Caco-2 (cell line): ENCODE data around the gene COL19A1. TPM values are rescaled to one million over a fixed set of nuclear protein-coding genes. Genes with fewer than 3 reads are reported as not detected.

Experiments
- BruUV-seq: library from RNA; stranded (reverse); fragments of 400-500 nt; replicated peaks from 2 replicates; lab custom pipeline; 2021; lab: Mats Ljungman, UMichigan
- CTCF ChIA-PET: fragments of 300-600 bp; sonication (Branson Sonifier 250); formaldehyde crosslinking; loops from one replicate; lab custom pipeline; 2022; ENCODE audit warnings: antibody characterized with exemption; lab: Charles Lee
- POLR2A ChIA-PET: fragments of 300-600 bp; sonication (Branson Sonifier 250); formaldehyde crosslinking; loops from one replicate; lab custom pipeline; 2022; ENCODE audit warnings: antibody characterized with exemption; lab: Charles Lee
- DNase-seq, 2 experiments: peaks; one replicate each; pipeline versions ENCODE4 v3.0.0 to v3.0.0-alpha.2; 2020 to 2022
- H3K27me3 ChIP-seq: replicated peaks from 2 replicates; pipeline ENCODE4 v1.6.0; 2011; ENCODE audit warnings: low read length; ENCODE audit not compliant: control insufficient read depth, insufficient read depth
- H3K36me3 ChIP-seq: 2 replicates; pipeline ENCODE4 v1.5.1; 2011; ENCODE audit warnings: low read length; ENCODE audit not compliant: control insufficient read depth, insufficient read depth
- H3K4me1 ChIP-seq: fragments of 250-450 bp; sonication (Bioruptor Pico); 2 replicates; pipeline ENCODE4 v1.5.1; 2020; ENCODE audit warnings: mild to moderate bottlenecking
- H3K4me3 ChIP-seq: 2 replicates; pipeline ENCODE4 v1.5.1; 2011; ENCODE audit warnings: low read depth, mild to moderate bottlenecking, control low read depth, low read length
- H3K9me3 ChIP-seq: fragments of 250-450 bp; sonication (Bioruptor Pico); 2 replicates; pipeline ENCODE4 v1.5.1; 2020; ENCODE audit warnings: mild to moderate bottlenecking, moderate library complexity
- H3K27ac Mint-ChIP-seq: one replicate; pipeline ENCODE4 v1.8.0; 2022; ENCODE audit warnings: mixed read lengths; ENCODE audit not compliant: unreplicated experiment
- H3K27me3 Mint-ChIP-seq: one replicate; pipeline ENCODE4 v1.8.0; 2022; ENCODE audit warnings: mixed read lengths; ENCODE audit not compliant: insufficient read depth, unreplicated experiment
- H3K36me3 Mint-ChIP-seq: one replicate; pipeline ENCODE4 v1.8.0; 2022; ENCODE audit warnings: mild to moderate bottlenecking, mixed read lengths; ENCODE audit not compliant: insufficient read depth, unreplicated experiment
- H3K4me1 Mint-ChIP-seq: one replicate; pipeline ENCODE4 v1.8.0; 2022; ENCODE audit warnings: low read depth, mixed read lengths; ENCODE audit not compliant: unreplicated experiment
- H3K4me3 Mint-ChIP-seq: one replicate; pipeline ENCODE4 v1.8.0; 2022; ENCODE audit warnings: mild to moderate bottlenecking, moderate library complexity, mixed read lengths; ENCODE audit not compliant: unreplicated experiment
- H3K9me3 Mint-ChIP-seq: one replicate; pipeline ENCODE4 v1.8.0; 2022; ENCODE audit warnings: mixed read lengths; ENCODE audit not compliant: unreplicated experiment
- CTCF ChIP-seq, 2 experiments: fragments of 200-600 bp in 1 of 2; IDR thresholded peaks; 1 replicate in 1 of 2; 2 replicates in 1 of 2; pipeline versions ENCODE4 v1.5.1 to v1.8.0; 2011 to 2022; ENCODE audit warnings: antibody characterized with exemption in 1 of 2, control low read depth in 1 of 2, inconsistent platforms in 1 of 2, low read depth in 1 of 2, low read length in 1 of 2, mild to moderate bottlenecking in 1 of 2, moderate library complexity in 1 of 2; ENCODE audit not compliant: insufficient read depth in 1 of 2, severe bottlenecking in 1 of 2, unreplicated experiment in 1 of 2
- intact Hi-C: fragments of 100-400 bp; cut with micrococcal nuclease; formaldehyde crosslinking; loops from one replicate; pipeline ENCODE4 v1.10.0; 2022; ENCODE audit not compliant: unreplicated experiment
- total RNA-seq: library from RNA; stranded (reverse); gene quantifications from 2 replicates; pipeline ENCODE4 v1.2.3, GENCODE V29; 2022

The COL19A1 gene
- total RNA-seq, 1 experiment from 2014 or later: not detected

GRCh38 chr6:70082830-70083229, 216.5 kb downstream of the COL19A1 start:
- Histone ChIP-seq H3K27me3 (no peaks in the 10 kb centered on the region), H3K4me3 (no peak overlapping the region), H3K36me3 (no peaks in the 10 kb centered on the region), H3K4me1 (no peaks in the 10 kb centered on the region), H3K9me3 (no peaks in the 10 kb centered on the region)
- H3K4me3 Mint-ChIP-seq: no peak overlapping the region
- intact Hi-C loops: no loop called here
- H3K4me1 Mint-ChIP-seq: no peaks in the 10 kb centered on the region
- ChIA-PET POLR2A (no interaction called here), CTCF (no interaction called here)
- H3K36me3 Mint-ChIP-seq: no peaks in the 10 kb centered on the region
- peaks cover 6% of the 10 kb centered on the region for H3K27me3 Mint-ChIP-seq
- no peak for TF ChIP-seq CTCF (IDR thresholded peaks at IDR 0.05; ENCODE audit: insufficient read depth in 1 of 2, low read depth in 1 of 2, low read length in 1 of 2, severe bottlenecking in 1 of 2, unreplicated experiment in 1 of 2)
- no peak for DNase-seq
- no TSS peak for BruUV-seq
- no peaks in the 10 kb centered on the region for H3K9me3 Mint-ChIP-seq
- no peak overlapping the region for H3K27ac Mint-ChIP-seq

- TF ChIP-seq CTCF (IDR thresholded peaks at IDR 0.05; ENCODE audit: insufficient read depth in 1 of 2, low read depth in 1 of 2, low read length in 1 of 2, severe bottlenecking in 1 of 2, unreplicated experiment in 1 of 2): no peak
- Mint-ChIP-seq H3K4me1 (no peaks in the 10 kb centered on the region), H3K9me3 (no peaks in the 10 kb centered on the region), H3K27me3 (peaks cover 3% of the 10 kb centered on the region), H3K4me3 (no peak overlapping the region), H3K27ac (no peak overlapping the region), H3K36me3 (no peaks in the 10 kb centered on the region)
- H3K27me3 ChIP-seq: no peaks in the 10 kb centered on the region
- DNase-seq: no peak
- H3K4me3 ChIP-seq: no peak overlapping the region
- no peaks in the 10 kb centered on the region for H3K9me3 ChIP-seq
- intact Hi-C loops: no loop called here
- no peaks in the 10 kb centered on the region for H3K36me3 ChIP-seq
- BruUV-seq: no TSS peak
- CTCF ChIA-PET: no interaction called here
- H3K4me1 ChIP-seq: no peaks in the 10 kb centered on the region
- POLR2A ChIA-PET: no interaction called here
These were observed 220.4 kb downstream of the COL19A1 start for GRCh38 chr6:70086806-70087205.

- Mint-ChIP-seq H3K9me3 (no peaks in the 10 kb centered on the region), H3K4me1 (no peaks in the 10 kb centered on the region), H3K27me3 (peaks cover 9% of the 10 kb centered on the region), H3K4me3 (no peak overlapping the region), H3K36me3 (no peaks in the 10 kb centered on the region), H3K27ac (no peak overlapping the region)
- TF ChIP-seq CTCF (IDR thresholded peaks at IDR 0.05; ENCODE audit: insufficient read depth in 1 of 2, low read depth in 1 of 2, low read length in 1 of 2, severe bottlenecking in 1 of 2, unreplicated experiment in 1 of 2): no peak
- CTCF ChIA-PET: no interaction called here
- no peaks in the 10 kb centered on the region for H3K4me1 ChIP-seq
- no peaks in the 10 kb centered on the region for H3K9me3 ChIP-seq
- H3K36me3 ChIP-seq: no peaks in the 10 kb centered on the region
- H3K4me3 ChIP-seq: no peak overlapping the region
- POLR2A ChIA-PET: no interaction called here
- intact Hi-C loops: loop anchor here (5.0 kb wide), 1 partner anchor 257 kb away; no protein-coding TSS in a partner anchor
- H3K27me3 ChIP-seq: no peaks in the 10 kb centered on the region
- BruUV-seq: no TSS peak
- DNase-seq: no peak
These were observed 227.8 kb downstream of the COL19A1 start for GRCh38 chr6:70094156-70094555.
